HUES6 (cell line): ENCODE results near the gene GSTM3.
"Not testable (repeated sequence)": the region's sequence is repeated elsewhere in the genome, so short reads cannot be mapped to it uniquely, and the experiment has no call there.

ENCODE experiments used
- H3K27ac ChIP-seq: 2 replicates; pipeline ENCODE4 v1.7.0; 2013; ENCODE audit warnings: low read depth, mild to moderate bottlenecking, low read length, inconsistent platforms
- H3K27me3 ChIP-seq: 2 replicates; pipeline ENCODE4 v1.6.1; 2013; ENCODE audit warnings: low read length; ENCODE audit not compliant: control insufficient read depth, insufficient read depth
- H3K36me3 ChIP-seq: 2 replicates; pipeline ENCODE4 v1.6.1; 2013; ENCODE audit warnings: low read length; ENCODE audit not compliant: control insufficient read depth, insufficient read depth
- H3K4me1 ChIP-seq: 2 replicates; pipeline ENCODE4 v1.6.1; 2013; ENCODE audit warnings: low read length; ENCODE audit not compliant: control insufficient read depth, insufficient read depth
- H3K4me3 ChIP-seq: 2 replicates; pipeline ENCODE4 v1.5.1; 2013; ENCODE audit warnings: low read depth, low read length
- H3K9ac ChIP-seq: one replicate; pipeline ENCODE4 v1.6.1; 2013; ENCODE audit warnings: mild to moderate bottlenecking, low read length
- H3K9me3 ChIP-seq: 2 replicates; pipeline ENCODE4 v1.6.1; 2013; ENCODE audit warnings: low read depth, low read length; ENCODE audit not compliant: control insufficient read depth, insufficient read depth

Gene GSTM3

GRCh38 chr1:109721971-109722370, 18.9 kb downstream of the GSTM3 start:
- Histone ChIP-seq H3K9ac (no peak overlapping the region), H3K4me1 (peaks cover 15% of the 10 kb centered on the region; the same call in 1 of the 2 replicates), H3K27me3 (no peaks in the 10 kb centered on the region), H3K9me3 (peaks cover 8% of the 10 kb centered on the region), H3K36me3 (no peaks in the 10 kb centered on the region), H3K27ac (no peak overlapping the region), H3K4me3 (no peak overlapping the region)

GRCh38 chr1:109721042-109721441, 19.8 kb downstream of the GSTM3 start:
- Histone ChIP-seq H3K4me1 (peaks cover 7% of the 10 kb centered on the region; the same call in 1 of the 2 replicates), H3K27ac (no peak overlapping the region), H3K9me3 (peaks cover 4% of the 10 kb centered on the region; the same call in 1 of the 2 replicates), H3K36me3 (no peaks in the 10 kb centered on the region), H3K4me3 (no peak overlapping the region), H3K27me3 (no peaks in the 10 kb centered on the region), H3K9ac (no peak overlapping the region)

GRCh38 chr1:109719337-109719837, 21.5 kb downstream of the GSTM3 start:
- H3K27ac ChIP-seq: no peak overlapping the region
- no peaks in the 10 kb centered on the region for H3K9me3 ChIP-seq
- no peak overlapping the region for H3K9ac ChIP-seq
- H3K4me1 ChIP-seq: no peaks in the 10 kb centered on the region
- no peaks in the 10 kb centered on the region for H3K36me3 ChIP-seq
- H3K27me3 ChIP-seq: no peaks in the 10 kb centered on the region
- H3K4me3 ChIP-seq: no peak overlapping the region

- Histone ChIP-seq H3K36me3 (no peaks in the 10 kb centered on the region), H3K4me1 (no peaks in the 10 kb centered on the region)
Observed at GRCh38 chr1:109718495-109718894, 22.3 kb downstream of the GSTM3 start.

GRCh38 chr1:109717729-109718128, 23.1 kb downstream of the GSTM3 start:
- H3K36me3 ChIP-seq: no peaks in the 10 kb centered on the region
- no peak overlapping the region for H3K27ac ChIP-seq
- no peaks in the 10 kb centered on the region for H3K9me3 ChIP-seq
- no peaks in the 10 kb centered on the region for H3K4me1 ChIP-seq
- no peaks in the 10 kb centered on the region for H3K27me3 ChIP-seq
- H3K9ac ChIP-seq: no peak overlapping the region
- no peak overlapping the region for H3K4me3 ChIP-seq

More at GRCh38 chr1:109718495-109718894, 22.3 kb downstream of the GSTM3 start:
- Histone ChIP-seq H3K27ac (no peak overlapping the region), H3K9ac (no peak overlapping the region), H3K27me3 (no peaks in the 10 kb centered on the region), H3K4me3 (no peak overlapping the region), H3K9me3 (no peaks in the 10 kb centered on the region)

- H3K9ac ChIP-seq: no peak overlapping the region
- H3K9me3 ChIP-seq: no peaks in the 10 kb centered on the region
- H3K36me3 ChIP-seq: no peaks in the 10 kb centered on the region
- no peak overlapping the region for H3K4me3 ChIP-seq
- H3K27me3 ChIP-seq: no peaks in the 10 kb centered on the region
- H3K27ac ChIP-seq: no peak overlapping the region
- no peaks in the 10 kb centered on the region for H3K4me1 ChIP-seq
Observed at GRCh38 chr1:109716570-109717090, 24.2 kb downstream of the GSTM3 start.

GRCh38 chr1:109716121-109716520, 24.7 kb downstream of the GSTM3 start:
- H3K27me3 ChIP-seq: no peaks in the 10 kb centered on the region
- no peaks in the 10 kb centered on the region for H3K36me3 ChIP-seq
- H3K9ac ChIP-seq: no peak overlapping the region
- no peak overlapping the region for H3K27ac ChIP-seq
- H3K4me1 ChIP-seq: no peaks in the 10 kb centered on the region
- H3K9me3 ChIP-seq: no peaks in the 10 kb centered on the region
- no peak overlapping the region for H3K4me3 ChIP-seq

GRCh38 chr1:109714661-109715372, 26.0 kb downstream of the GSTM3 start:
- H3K4me1 ChIP-seq: no peaks in the 10 kb centered on the region
- H3K27ac ChIP-seq: no peak overlapping the region
- no peak overlapping the region for H3K9ac ChIP-seq
- H3K9me3 ChIP-seq: 0 out of 2 replicates have a peak, but pooled peaks cover under 1% of the 10 kb centered on the region
- no peaks in the 10 kb centered on the region for H3K27me3 ChIP-seq
- H3K4me3 ChIP-seq: no peak overlapping the region
- H3K36me3 ChIP-seq: no peaks in the 10 kb centered on the region

GRCh38 chr1:109713636-109714035, 27.2 kb downstream of the GSTM3 start:
- H3K36me3 ChIP-seq: no peaks in the 10 kb centered on the region
- H3K27me3 ChIP-seq: no peaks in the 10 kb centered on the region
- no peak overlapping the region for H3K4me3 ChIP-seq
- H3K9me3 ChIP-seq: peaks cover 11% of the 10 kb centered on the region
- H3K27ac ChIP-seq: no peak overlapping the region
- H3K9ac ChIP-seq: no peak overlapping the region
- no peaks in the 10 kb centered on the region for H3K4me1 ChIP-seq

- Histone ChIP-seq H3K27ac (no peak overlapping the region), H3K4me1 (no peaks in the 10 kb centered on the region), H3K4me3 (no peak overlapping the region), H3K9me3 (peaks cover 17% of the 10 kb centered on the region), H3K9ac (no peak overlapping the region), H3K36me3 (no peaks in the 10 kb centered on the region), H3K27me3 (no peaks in the 10 kb centered on the region)
Observed at GRCh38 chr1:109712321-109712864, 28.4 kb downstream of the GSTM3 start.

- H3K27me3 ChIP-seq, H3K27ac ChIP-seq, H3K36me3 ChIP-seq, H3K4me1 ChIP-seq, H3K4me3 ChIP-seq, H3K9ac ChIP-seq: not testable (repeated sequence)
- H3K9me3 ChIP-seq: peaks cover 17% of the 10 kb centered on the region
Observed at GRCh38 chr1:109711593-109712320, 29.1 kb downstream of the GSTM3 start, which contains the start of gene GSTM5. Gene GSTM5, plus strand, starts transcription at chr1:109712251. Its CDS starts 62 bp downstream, at chr1:109712313.
